ENCODE measurements around the gene FAM3D.

DNA sequence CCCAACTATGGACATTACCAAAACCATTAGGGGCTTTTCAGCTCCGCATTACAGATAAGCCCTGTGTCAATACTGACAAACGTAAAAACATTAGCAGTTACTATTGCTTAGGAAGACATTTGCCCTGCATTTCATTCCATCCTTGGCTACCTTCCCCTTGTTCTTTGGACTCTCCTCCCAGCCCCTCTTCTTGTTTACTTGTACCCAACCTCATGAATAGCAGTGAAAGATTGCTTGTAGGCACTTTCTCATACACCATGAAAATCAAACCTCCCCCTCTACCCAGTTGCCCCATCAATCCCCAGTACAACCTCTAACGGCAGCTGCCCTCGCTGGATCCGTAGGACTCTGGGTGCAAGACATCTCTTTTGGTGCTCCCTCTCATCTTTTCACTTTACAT lies 72.5 kb downstream of the FAM3D start:
- TF ChIP-seq GATA3 (IDR thresholded peaks at IDR 0.05; ENCODE audit: low read depth, low read length) (no peak), GATA2 (IDR thresholded peaks at IDR 0.05; ENCODE audit: low read depth, low read length) (no peak)
